Stimulated activated CD8-positive, alpha-beta memory T cell treated with anti-CD3 and anti-CD28 coated beads, Interleukin-2, amount 100 ng/mL, for 48 hours (primary cell): ENCODE data around the gene ATN1.

ENCODE experiments used
- DNase-seq, 2 donors: peaks; one replicate each; pipeline ENCODE4 v3.0.0-alpha.2; 2020; ENCODE audit warnings: low read depth in 2 of 2

The ATN1 gene

GRCh38 chr12:6925239-6925539, 2.6 kb upstream of the ATN1 start:
- DNase-seq = no peak

GRCh38 chr12:6925540-6926279, 2.0 kb upstream of the ATN1 start:
- DNase-seq = no peak

GRCh38 chr12:6928022-6928702, 403 bp downstream of the ATN1 start:
- DNase-seq = no peak

- no peak for DNase-seq
These were observed 1.1 kb downstream of the ATN1 start for GRCh38 chr12:6928703-6929407.

- no peak for DNase-seq
These were observed 2.0 kb downstream of the ATN1 start for GRCh38 chr12:6929466-6930452.

- DNase-seq = no peak
These were observed 5.0 kb downstream of the ATN1 start for GRCh38 chr12:6932766-6933165.

- no peak for DNase-seq
These were observed 6.4 kb downstream of the ATN1 start for GRCh38 chr12:6934110-6934509.

- no peak for DNase-seq
These were observed 7.8 kb downstream of the ATN1 start for GRCh38 chr12:6935371-6936193.

GRCh38 chr12:6936194-6936635, 8.5 kb downstream of the ATN1 start:
- DNase-seq = no peak

GRCh38 chr12:6936636-6937480, 9.1 kb downstream of the ATN1 start:
- DNase-seq = no peak

- DNase-seq = peak; percentile 87 to 88
These were observed 10.0 kb downstream of the ATN1 start for GRCh38 chr12:6937481-6938352.

- no peak for DNase-seq
These were observed 10.8 kb downstream of the ATN1 start for GRCh38 chr12:6938353-6939190.

GRCh38 chr12:6939191-6939540, 11.4 kb downstream of the ATN1 start:
- DNase-seq = no peak

GRCh38 chr12:6941267-6941666, 13.5 kb downstream of the ATN1 start:
- DNase-seq = no peak

- DNase-seq = no peak
These were observed 14.0 kb downstream of the ATN1 start for GRCh38 chr12:6941782-6942181.

- DNase-seq = no peak
These were observed 14.5 kb downstream of the ATN1 start for GRCh38 chr12:6942331-6942665.

- DNase-seq = peak in 1 of 2 donors; percentile 53
These were observed 15.6 kb downstream of the ATN1 start for GRCh38 chr12:6943389-6943721.

GRCh38 chr12:6943722-6944380, 16.1 kb downstream of the ATN1 start, which contains the start of the genes C12orf57 and RNU7-1:
Gene C12orf57, plus strand, starts transcription at chr12:6944022. Its CDS starts 100 bp downstream, at chr12:6944122.
Gene RNU7-1, plus strand, starts transcription at chr12:6943816.
- DNase-seq = peak in 1 of 2 donors; percentile 70
